HG03565 (cell line): ENCODE data around the gene LCN12.

Experiments
- ATAC-seq: cut with Tn5 transposase; IDR thresholded peaks from one replicate; pipeline ENCODE4 v1.9.1; 2021; ENCODE audit warnings: mild to moderate bottlenecking, moderate library complexity; ENCODE audit not compliant: unreplicated experiment

LCN12 gene

GRCh38 chr9:136926749-136927148 lies 25.3 kb upstream of the LCN12 start:
- ATAC-seq = no peak

GRCh38 chr9:136927343-136928271 lies 24.5 kb upstream of the LCN12 start:
- ATAC-seq = no peak

GRCh38 chr9:136928591-136928990 lies 23.5 kb upstream of the LCN12 start:
- no peak for ATAC-seq

GRCh38 chr9:136930014-136930413 lies 22.1 kb upstream of the LCN12 start:
- ATAC-seq = no peak

GRCh38 chr9:136931611-136932130 lies 20.4 kb upstream of the LCN12 start:
- no peak for ATAC-seq

- no peak for ATAC-seq
Observed at GRCh38 chr9:136934277-136934676, 17.8 kb upstream of the LCN12 start.

- no peak for ATAC-seq
Observed at GRCh38 chr9:136935651-136936050, 16.4 kb upstream of the LCN12 start.

- no peak for ATAC-seq
Observed at GRCh38 chr9:136936645-136937170, 15.4 kb upstream of the LCN12 start.

- no peak for ATAC-seq
Observed at GRCh38 chr9:136937186-136938001, 14.7 kb upstream of the LCN12 start.

- no peak for ATAC-seq
Observed at GRCh38 chr9:136939431-136939995, 12.6 kb upstream of the LCN12 start.

- no peak for ATAC-seq
Observed at GRCh38 chr9:136939996-136940525, 12.0 kb upstream of the LCN12 start.

- no peak for ATAC-seq
Observed at GRCh38 chr9:136940526-136941230, 11.4 kb upstream of the LCN12 start.

- no peak for ATAC-seq
Observed at GRCh38 chr9:136941231-136942111, 10.6 kb upstream of the LCN12 start.

- no peak for ATAC-seq
Observed at GRCh38 chr9:136942112-136942880, 9.8 kb upstream of the LCN12 start.

GRCh38 chr9:136942881-136943230 lies 9.2 kb upstream of the LCN12 start:
- ATAC-seq = no peak

- peak; percentile 5 for ATAC-seq
Observed at GRCh38 chr9:136943291-136944211, 8.5 kb upstream of the LCN12 start.

- ATAC-seq = peak; percentile 27
Observed at GRCh38 chr9:136944212-136944518, 7.9 kb upstream of the LCN12 start.
